ENCODE data around the gene ECT2L.

The ECT2L gene

DNA sequence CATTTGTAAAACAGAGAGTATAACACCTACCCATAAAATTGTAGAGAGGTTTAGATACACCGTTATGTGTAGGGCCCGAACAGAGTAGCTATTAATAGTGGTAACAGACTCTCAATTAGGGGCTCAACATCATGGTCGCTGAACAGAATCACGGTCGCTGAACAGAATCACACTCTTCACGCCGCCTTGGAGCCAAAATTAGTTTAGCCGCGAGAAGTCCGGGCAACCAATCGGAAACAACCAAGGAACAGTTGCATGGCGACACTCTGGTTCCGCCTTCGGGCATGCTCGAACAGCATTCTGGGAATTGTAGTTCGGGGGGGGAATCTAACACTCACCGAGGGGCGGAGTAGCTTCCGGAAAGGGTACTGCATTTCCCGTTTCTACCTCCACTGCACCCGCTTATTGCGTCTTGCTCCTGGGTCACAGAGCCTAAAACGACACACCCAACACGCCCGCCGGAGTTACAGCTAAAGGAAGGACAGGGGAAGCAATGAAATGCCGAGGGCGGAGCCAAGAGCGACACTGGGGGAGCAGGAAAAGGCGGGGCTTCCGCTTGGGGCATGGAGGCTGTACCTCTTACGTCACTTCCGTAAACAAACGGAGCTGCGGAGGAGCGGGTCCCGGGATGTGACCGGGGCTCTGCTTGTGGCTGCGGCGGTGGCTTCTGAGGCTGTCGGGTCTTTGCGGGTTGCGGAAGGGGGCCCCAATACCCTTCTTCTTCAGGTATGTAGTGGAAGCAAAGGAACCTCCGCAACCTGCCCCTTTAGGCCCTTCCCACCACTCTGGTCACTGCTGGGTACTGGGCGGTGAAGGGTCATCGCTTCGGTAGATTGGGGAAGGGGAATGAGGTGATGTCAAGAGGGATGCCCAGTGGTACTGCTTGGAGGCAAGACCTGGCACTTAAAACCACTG, 22.5 kb upstream of the ECT2L start, which contains the start of gene CCDC28A:
Gene CCDC28A, plus strand, starts transcription at position 593 of the 915 bp plus-strand sequence. CDS start 2,352 bp downstream, outside the sequence.
- DNase-seq (ENCODE audit: extremely low read depth, low read depth) = peak; percentile 81
- TF ChIP-seq, protein P1, sequence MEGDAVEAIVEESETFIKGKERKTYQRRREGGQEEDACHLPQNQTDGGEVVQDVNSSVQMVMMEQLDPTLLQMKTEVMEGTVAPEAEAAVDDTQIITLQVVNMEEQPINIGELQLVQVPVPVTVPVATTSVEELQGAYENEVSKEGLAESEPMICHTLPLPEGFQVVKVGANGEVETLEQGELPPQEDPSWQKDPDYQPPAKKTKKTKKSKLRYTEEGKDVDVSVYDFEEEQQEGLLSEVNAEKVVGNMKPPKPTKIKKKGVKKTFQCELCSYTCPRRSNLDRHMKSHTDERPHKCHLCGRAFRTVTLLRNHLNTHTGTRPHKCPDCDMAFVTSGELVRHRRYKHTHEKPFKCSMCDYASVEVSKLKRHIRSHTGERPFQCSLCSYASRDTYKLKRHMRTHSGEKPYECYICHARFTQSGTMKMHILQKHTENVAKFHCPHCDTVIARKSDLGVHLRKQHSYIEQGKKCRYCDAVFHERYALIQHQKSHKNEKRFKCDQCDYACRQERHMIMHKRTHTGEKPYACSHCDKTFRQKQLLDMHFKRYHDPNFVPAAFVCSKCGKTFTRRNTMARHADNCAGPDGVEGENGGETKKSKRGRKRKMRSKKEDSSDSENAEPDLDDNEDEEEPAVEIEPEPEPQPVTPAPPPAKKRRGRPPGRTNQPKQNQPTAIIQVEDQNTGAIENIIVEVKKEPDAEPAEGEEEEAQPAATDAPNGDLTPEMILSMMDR (IDR thresholded peaks at IDR 0.05; ENCODE audit: low read depth, low read length) = no peak

DNA sequence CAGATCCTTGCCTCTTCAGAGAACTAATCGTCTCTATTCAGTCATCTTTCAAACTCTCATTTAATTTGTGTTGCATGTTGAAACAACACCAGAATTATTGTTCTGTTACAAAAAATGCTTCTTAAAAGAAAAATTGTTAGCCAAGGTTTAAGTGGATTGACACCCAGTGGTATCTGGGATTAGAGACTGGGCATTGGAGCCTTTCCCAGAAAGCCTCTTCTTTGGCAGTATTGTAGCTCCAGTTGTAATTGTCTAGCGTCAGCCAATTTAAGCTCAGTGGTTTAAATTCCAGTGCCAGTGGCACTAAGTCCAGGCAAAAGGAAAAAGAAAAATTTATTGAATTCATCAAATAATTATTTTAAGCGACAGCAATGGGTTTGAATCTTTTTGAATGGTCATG, 21.5 kb upstream of the ECT2L start:
- no peak for DNase-seq (ENCODE audit: extremely low read depth, low read depth)
- TF ChIP-seq, protein P1 (IDR thresholded peaks at IDR 0.05; ENCODE audit: low read depth, low read length) = no peak

DNA sequence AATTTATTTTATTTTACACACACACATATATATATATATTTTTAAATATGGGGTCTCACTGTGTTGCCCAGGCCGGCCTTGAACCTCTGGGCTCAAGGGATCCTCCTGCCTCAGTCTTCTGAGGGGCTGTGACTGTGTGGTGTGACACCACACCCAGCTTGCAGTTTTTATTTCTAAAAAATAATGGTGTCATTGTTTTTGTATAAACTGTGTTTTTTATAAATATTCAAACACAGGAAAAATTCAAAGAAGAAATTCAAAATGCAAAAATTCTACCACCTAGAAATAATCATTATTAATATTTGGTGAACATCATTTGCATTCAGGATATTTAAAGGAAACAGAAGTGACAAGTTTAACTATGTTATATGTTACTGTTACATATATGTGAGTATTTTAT, 19.2 kb upstream of the ECT2L start:
- no peak for DNase-seq (ENCODE audit: extremely low read depth, low read depth)
- TF ChIP-seq, protein P1 (IDR thresholded peaks at IDR 0.05; ENCODE audit: low read depth, low read length) = no peak

DNA sequence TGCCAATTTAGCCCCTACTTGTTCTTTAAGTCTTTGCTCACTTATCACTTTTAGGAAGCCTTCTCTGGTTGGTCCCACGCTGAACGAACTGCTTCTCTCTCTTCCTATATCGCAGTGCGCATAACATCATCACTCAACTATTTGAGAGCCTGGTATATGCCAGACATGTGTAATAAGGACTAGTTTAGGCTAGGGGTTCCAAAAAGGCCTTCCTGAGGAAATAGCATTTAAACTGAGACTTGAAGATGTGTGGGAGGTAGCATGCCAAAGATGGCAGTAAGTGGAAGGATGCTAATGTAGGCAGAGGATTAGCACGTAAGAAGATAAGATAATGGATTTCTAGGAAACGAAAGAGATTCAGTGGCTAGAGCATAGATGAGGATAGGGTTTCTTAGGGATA, 17.6 kb upstream of the ECT2L start:
- no peak for DNase-seq (ENCODE audit: extremely low read depth, low read depth)
- TF ChIP-seq, protein P1 (IDR thresholded peaks at IDR 0.05; ENCODE audit: low read depth, low read length) = no peak

DNA sequence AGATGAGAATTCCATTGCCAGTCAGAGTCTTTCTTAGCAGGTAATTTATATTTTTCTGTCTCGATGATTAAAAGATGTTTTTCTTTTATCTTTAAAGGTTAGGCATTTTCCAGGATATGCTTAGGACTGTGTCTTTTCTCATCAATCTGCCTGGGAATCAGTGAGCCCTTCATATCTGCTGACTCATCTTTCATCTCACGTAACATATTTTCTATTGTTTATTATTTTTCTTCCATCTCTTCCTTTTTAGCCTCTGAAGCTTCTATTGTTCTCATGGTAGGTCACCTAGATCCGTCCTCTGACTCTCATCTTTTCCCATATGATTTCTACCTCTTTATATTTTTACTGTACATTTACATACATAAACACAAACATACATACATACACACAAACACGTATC, 13.6 kb upstream of the ECT2L start:
- TF ChIP-seq, protein P1 (IDR thresholded peaks at IDR 0.05; ENCODE audit: low read depth, low read length) = no peak
- no peak for DNase-seq (ENCODE audit: extremely low read depth, low read depth)

DNA sequence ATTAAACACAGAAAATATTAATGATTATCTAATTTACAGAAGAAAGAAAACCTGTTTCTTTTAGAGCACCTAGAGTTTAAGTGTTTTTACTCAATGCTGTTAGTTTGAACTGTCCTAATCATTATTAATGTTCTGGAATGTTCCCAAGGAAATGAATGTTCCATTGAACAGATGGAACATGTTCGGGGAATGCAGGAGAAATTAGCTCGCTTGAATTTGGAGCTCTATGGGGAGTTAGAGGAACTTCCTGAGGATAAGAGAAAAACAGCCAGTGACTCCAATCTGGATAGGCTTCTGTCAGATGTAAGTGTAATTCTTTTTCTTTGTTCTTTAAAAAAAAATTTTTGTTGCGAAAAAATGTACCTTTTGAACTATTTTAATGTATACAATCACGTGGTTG, 10.8 kb upstream of the ECT2L start:
- TF ChIP-seq, protein P1 (IDR thresholded peaks at IDR 0.05; ENCODE audit: low read depth, low read length) = no peak
- DNase-seq (ENCODE audit: extremely low read depth, low read depth) = no peak

DNA sequence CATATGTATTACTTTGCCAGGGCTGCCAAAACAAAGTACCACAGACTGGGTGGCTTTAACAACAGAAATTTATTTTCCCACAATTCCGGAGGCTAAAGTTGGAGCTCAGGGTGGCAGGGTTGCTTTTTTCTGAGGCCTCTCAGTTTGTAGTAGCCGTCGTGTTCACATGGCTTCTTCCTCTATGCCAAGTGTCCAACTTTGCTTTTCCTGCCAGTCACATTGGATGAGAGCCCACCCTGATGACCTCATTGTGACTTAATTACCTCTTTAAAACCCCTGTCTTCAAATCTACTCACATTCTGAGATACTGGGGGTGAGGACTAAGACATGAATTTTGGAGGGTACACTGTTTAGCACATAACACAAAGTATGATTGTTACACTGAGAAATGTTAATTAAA, 9.9 kb upstream of the ECT2L start:
- TF ChIP-seq, protein P1 (IDR thresholded peaks at IDR 0.05; ENCODE audit: low read depth, low read length) = no peak
- DNase-seq (ENCODE audit: extremely low read depth, low read depth) = no peak
